HepG2 (cell line): ENCODE data around the gene RTP2. TPM values are rescaled to one million over a fixed set of nuclear protein-coding genes. Genes with fewer than 3 reads are reported as not detected.

Experiments used
- ATAC-seq: fragments of 200-7000 bp; cut with Tn5 transposase; 3 replicates; pipeline ENCODE4 v1.9.1; 2020; ENCODE audit warnings: mild to moderate bottlenecking, moderate library complexity
- BruUV-seq: library from RNA; stranded (reverse); fragments of 400-500 nt; replicated peaks from 2 replicates; lab custom pipeline; 2021; lab: Mats Ljungman, UMichigan
- CTCF ChIA-PET: fragments of 300-600 bp; formaldehyde crosslinking; extraction: SDS; loops from one replicate; lab custom pipeline; 2021; ENCODE audit warnings: low total read pairs, inconsistent platforms, low intra/inter-chr PET ratio; lab: Yijun Ruan, JAX
- POLR2A ChIA-PET: fragments of 350-600 bp; sonication (Branson Sonifier 250); formaldehyde crosslinking; loops from one replicate; lab custom pipeline; 2020; ENCODE audit warnings: antibody characterized with exemption, inconsistent platforms; lab: Yijun Ruan, JAX
- DNase-seq: peaks from one replicate; pipeline ENCODE4 v3.0.0-alpha.2; 2015; ENCODE audit warnings: low spot score
- FAIRE-seq: peaks from 3 replicates; lab custom pipeline; 2011; peaks lifted over from hg19 to GRCh38; lab: Jason Lieb, UNC
- H2AFZ ChIP-seq: one replicate; pipeline ENCODE4 v1.6.1; 2011; ENCODE audit warnings: low read length, inconsistent platforms
- H3K27ac ChIP-seq: fragments of 300-600 bp; 3 replicates; pipeline ENCODE4 v1.8.0; 2011; ENCODE audit warnings: mixed run types, mild to moderate bottlenecking, mixed read lengths, low read length, inconsistent platforms; ENCODE audit not compliant: insufficient read depth; ENCODE audit errors: extremely low read length
- H3K27me3 ChIP-seq, 2 experiments: fragments of 200-600 bp in 1 of 2; 2 replicates in 1 of 2; 3 replicates in 1 of 2; pipeline versions ENCODE4 v1.6.0 to v1.8.0; 2011; ENCODE audit warnings: low read length in 2 of 2, mild to moderate bottlenecking in 2 of 2, moderate library complexity in 2 of 2, inconsistent platforms in 1 of 2; ENCODE audit not compliant: insufficient read depth in 2 of 2, control insufficient read depth in 1 of 2
- H3K36me3 ChIP-seq, 2 experiments: fragments of 200-600 bp in 1 of 2; replicated peaks in 1 of 2; 2 replicates in 1 of 2; 3 replicates in 1 of 2; pipeline versions ENCODE4 v1.5.1 to v1.8.0; 2011; ENCODE audit warnings: low read length in 2 of 2, inconsistent platforms in 1 of 2; ENCODE audit not compliant: insufficient read depth in 2 of 2, control insufficient read depth in 1 of 2
- H3K4me1 ChIP-seq: 2 replicates; pipeline ENCODE4 v1.5.1; 2012; ENCODE audit warnings: low read length, inconsistent platforms; ENCODE audit not compliant: insufficient read depth
- H3K4me2 ChIP-seq: 2 replicates; pipeline ENCODE4 v1.6.0; 2011; ENCODE audit warnings: low read depth, low read length, inconsistent platforms
- H3K4me3 ChIP-seq, 3 experiments: fragments of 200-600 bp in 1 of 3; sonication (generic), shearing (Covaris generic) in 1 of 3; replicated peaks in 1 of 3; 2 replicates each; pipeline ENCODE4 v1.5.1; 2011 to 2016; ENCODE audit warnings: low read length in 3 of 3, inconsistent platforms in 2 of 3, low read depth in 2 of 3, mild to moderate bottlenecking in 2 of 3, control low read depth in 1 of 3, mixed read lengths in 1 of 3; ENCODE audit not compliant: insufficient read depth in 1 of 3
- H3K79me2 ChIP-seq: one replicate; pipeline ENCODE4 v1.6.1; 2011; ENCODE audit warnings: low read length, inconsistent platforms; ENCODE audit not compliant: insufficient read depth
- H3K9ac ChIP-seq: 2 replicates; pipeline ENCODE4 v1.6.0; 2011; ENCODE audit warnings: mild to moderate bottlenecking, low read depth, low read length, inconsistent platforms; ENCODE audit not compliant: insufficient read depth
- H3K9me3 ChIP-seq: 2 replicates; pipeline ENCODE4 v1.5.1; 2012; ENCODE audit warnings: mild to moderate bottlenecking, low read length
- H4K20me1 ChIP-seq: 2 replicates; pipeline ENCODE4 v1.6.0; 2011; ENCODE audit warnings: inconsistent platforms, mild to moderate bottlenecking, low read length, moderate library complexity; ENCODE audit not compliant: insufficient read depth
- AKNA ChIP-seq: sonication (generic); formaldehyde crosslinking; IDR thresholded peaks from 2 replicates; pipeline ENCODE4 v1.4.0; 2020; ENCODE audit warnings: missing genetic modification reagents, borderline replicate concordance
- GLI4 ChIP-seq: sonication (generic); formaldehyde crosslinking; IDR thresholded peaks from 2 replicates; pipeline ENCODE4 v1.5.1; 2020; ENCODE audit warnings: missing genetic modification reagents, mild to moderate bottlenecking, moderate library complexity, borderline replicate concordance
- GRHL1 ChIP-seq: sonication (generic); formaldehyde crosslinking; conservative IDR thresholded peaks from 2 replicates; pipeline ENCODE4 v1.8.0; 2022; ENCODE audit warnings: missing genetic modification reagents
- HMGXB3 ChIP-seq: sonication (generic); formaldehyde crosslinking; IDR thresholded peaks from 2 replicates; pipeline ENCODE4 v1.4.0; 2020; ENCODE audit warnings: missing genetic modification reagents, borderline replicate concordance
- KLF12 ChIP-seq: sonication (generic); formaldehyde crosslinking; IDR thresholded peaks from 2 replicates; pipeline ENCODE4 v1.4.0; 2020; ENCODE audit warnings: missing genetic modification reagents, borderline replicate concordance
- PCBP2 ChIP-seq: fragments of 200-400 bp; formaldehyde crosslinking; optimal IDR thresholded peaks from 2 replicates; pipeline ENCODE3; 2018; ENCODE audit warnings: low read length, low read depth; ENCODE audit not compliant: poor library complexity, severe bottlenecking
- RORA ChIP-seq: sonication (generic); formaldehyde crosslinking; IDR thresholded peaks from 2 replicates; pipeline ENCODE4 v1.5.0; 2020; ENCODE audit warnings: mild to moderate bottlenecking, missing genetic modification reagents, moderate library complexity
- ZNF138 ChIP-seq: sonication (generic); formaldehyde crosslinking; IDR thresholded peaks from 2 replicates; pipeline ENCODE4 v1.5.0; 2020; ENCODE audit warnings: mild to moderate bottlenecking, low read depth, missing genetic modification reagents
- ZNF570 ChIP-seq: sonication (generic); formaldehyde crosslinking; IDR thresholded peaks from 2 replicates; pipeline ENCODE4 v1.4.0; 2020; ENCODE audit warnings: mild to moderate bottlenecking, missing genetic modification reagents, borderline replicate concordance
- ZNF644 ChIP-seq: IDR thresholded peaks from 2 replicates; pipeline ENCODE4 v1.6.1; 2016; ENCODE audit warnings: low read depth
- ZNF746 ChIP-seq: sonication (generic); formaldehyde crosslinking; IDR thresholded peaks from 2 replicates; pipeline ENCODE4 v1.8.0; 2022; ENCODE audit warnings: mild to moderate bottlenecking, missing genetic modification reagents
- ZNF772 ChIP-seq: sonication (generic); formaldehyde crosslinking; IDR thresholded peaks from 2 replicates; pipeline ENCODE4 v1.5.0; 2020; ENCODE audit warnings: mild to moderate bottlenecking, missing genetic modification reagents
- ZSCAN31 ChIP-seq: sonication (generic); formaldehyde crosslinking; IDR thresholded peaks from 2 replicates; pipeline ENCODE4 v1.5.0; 2020; ENCODE audit warnings: low read depth, mild to moderate bottlenecking, missing genetic modification reagents
- in situ Hi-C: cut with HindIII; loops from 2 replicates; pipeline ENCODE4 v1.10.0; 2017; ENCODE audit warnings: low pct_unique_long_range_greater_than_20kb; ENCODE audit not compliant: extremely low pct_ligation_motif_present
- intact Hi-C: fragments of 100-400 bp; cut with micrococcal nuclease; formaldehyde crosslinking; loops from one replicate; pipeline ENCODE4 v1.10.0; 2022; ENCODE audit not compliant: unreplicated experiment
- polyA plus RNA-seq, 8 experiments: library from polyadenylated mRNA; depleted of rRNA in 3 of 8; stranded (reverse) in 7 of 8; unstranded in 1 of 8; fragments of >200 nt; fragmentation: Illumina TruSeq in 4 of 8; extraction: Trizol in 4 of 8; gene quantifications; 2 replicates each; pipeline versions ENCODE4 v1.2.1 to v1.2.3, GENCODE V29; 2011 to 2016; ENCODE audit warnings: low read depth in 4 of 8, missing spikeins in 1 of 8, mixed read lengths in 1 of 8; ENCODE audit not compliant: insufficient read depth in 1 of 8
- total RNA-seq, 5 experiments: library from RNA; depleted of rRNA; stranded (reverse); fragments of >200 nt; fragmentation: Illumina TruSeq; extraction: Trizol; gene quantifications; 2 replicates each; pipeline ENCODE4 v1.2.3, GENCODE V29; 2016; ENCODE audit warnings: low read depth in 1 of 5

RTP2 gene
- total and polyA plus RNA-seq, 2 of the 13 experiments (the other 11 are each of a cell fraction or from before 2014, with no cell fraction given): not detected

GRCh38 chr3:187706971-187707370 lies 4.6 kb upstream of the RTP2 start (continued):
- no peak for TF ChIP-seq HMGXB3 (CRISPR knock-in tag)
- no peak for TF ChIP-seq ZNF570 (CRISPR knock-in tag)

- POLR2A ChIA-PET: no interaction called here
- intact Hi-C loops: no loop called here
- no peaks in the 10 kb centered on the region for H3K4me1 ChIP-seq
- in situ Hi-C loops: no loop called here
- peaks cover 0 to 6% of the 10 kb centered on the region in 2 experiments; a peak in 1 of 5 replicates for H3K27me3 ChIP-seq
- H3K79me2 ChIP-seq: no peaks in the 10 kb centered on the region
- no peaks in the 10 kb centered on the region for H3K9me3 ChIP-seq
- H3K9ac ChIP-seq: no peak overlapping the region
- H3K4me2 ChIP-seq: no peak overlapping the region
- FAIRE-seq (no peak), DNase-seq (no peak), ATAC-seq (no peak)
- no peak overlapping the region for H3K4me3 ChIP-seq
- no TSS peak for BruUV-seq
- H3K36me3 ChIP-seq: no peaks in the 10 kb centered on the region
- CTCF ChIA-PET: no interaction called here
- H4K20me1 ChIP-seq: no peaks in the 10 kb centered on the region
- H3K27ac ChIP-seq: no peak overlapping the region
- H2AFZ ChIP-seq: no peak overlapping the region
- TF ChIP-seq ZNF772 (CRISPR knock-in tag) (no peak), GLI4 (no peak), ZNF138 (CRISPR knock-in tag) (no peak), RORA (CRISPR knock-in tag) (no peak), ZSCAN31 (CRISPR knock-in tag) (no peak), AKNA (CRISPR knock-in tag) (no peak), ZNF644 (CRISPR knock-in tag) (no peak), PCBP2 (no peak), GRHL1 (no peak), KLF12 (CRISPR knock-in tag) (no peak), ZNF746 (no peak)
Observed at GRCh38 chr3:187705164-187705563, 2.8 kb upstream of the RTP2 start.
